HCT116 (cell line): ENCODE results near the gene WIPF3. TPM values are rescaled to one million over a fixed set of nuclear protein-coding genes. Genes with fewer than 3 reads are reported as not detected.

Experiments used
- ATAC-seq: fragments of 200-7000 bp; cut with Tn5 transposase; 2 replicates; pipeline ENCODE4 v1.9.1; 2020; ENCODE audit warnings: mild to moderate bottlenecking, moderate library complexity
- BruUV-seq: library from RNA; stranded (reverse); fragments of 400-500 nt; replicated peaks from 2 replicates; lab custom pipeline; 2021; lab: Mats Ljungman, UMichigan
- CTCF ChIA-PET: fragments of 300-600 bp; sonication (Branson Sonifier 250); formaldehyde crosslinking; loops from one replicate; lab custom pipeline; 2021; ENCODE audit warnings: antibody characterized with exemption; lab: Charles Lee
- POLR2A ChIA-PET: fragments of 300-600, 350-600 bp; sonication (Branson Sonifier 250); formaldehyde crosslinking; loops from one replicate; lab custom pipeline; 2021; ENCODE audit warnings: antibody characterized with exemption; lab: Charles Lee
- RAD21 ChIA-PET, 2 experiments: fragments of 300-600 bp; sonication (Branson Sonifier 250); formaldehyde crosslinking; loops; one replicate each; lab custom pipeline; 2023; ENCODE audit warnings: low total read pairs in 2 of 2; ENCODE audit not compliant: uncharacterized antibody in 2 of 2, unreplicated experiment in 2 of 2, low non-redundant PET in 1 of 2; lab: Charles Lee
- DNase-seq: peaks from one replicate; pipeline ENCODE4 v3.0.0-alpha.2; 2010; ENCODE audit warnings: low read depth, low spot score
- H2AFZ ChIP-seq: fragments of 200-600 bp; shearing (Covaris generic), sonication (generic); 2 replicates; pipeline ENCODE4 v1.6.1; 2017; ENCODE audit warnings: low read depth, mixed run types, mixed read lengths, antibody characterized with exemption, low read length; ENCODE audit not compliant: poor library complexity, severe bottlenecking
- H3K27ac ChIP-seq: 2 replicates; pipeline ENCODE4 v1.5.1; 2012; ENCODE audit warnings: low read depth, low read length
- H3K27me3 ChIP-seq: fragments of 200-600 bp; sonication (generic); 2 replicates; pipeline ENCODE4 v1.6.1; 2016; ENCODE audit warnings: mixed run types, low read length, mixed read lengths; ENCODE audit not compliant: insufficient read depth
- H3K36me3 ChIP-seq, 2 experiments: fragments of 200-500 bp in 1 of 2; fragments of 200-600 bp in 1 of 2; sonication (Bioruptor generic) in 1 of 2; sonication (generic) in 1 of 2; 2 replicates each; pipeline versions ENCODE4 v1.5.1 to v1.6.1; 2014 to 2016; ENCODE audit warnings: low read length in 2 of 2, inconsistent platforms in 1 of 2, mixed read lengths in 1 of 2, mixed run types in 1 of 2; ENCODE audit not compliant: insufficient read depth in 2 of 2, control insufficient read depth in 1 of 2
- H3K4me1 ChIP-seq, 2 experiments: fragments of 200-600 bp in 1 of 2; sonication (generic) in 1 of 2; 2 replicates each; pipeline versions ENCODE4 v1.5.1 to v1.6.1; 2012 to 2017; ENCODE audit warnings: low read length in 2 of 2, inconsistent platforms in 1 of 2, mild to moderate bottlenecking in 1 of 2, mixed read lengths in 1 of 2, mixed run types in 1 of 2, moderate library complexity in 1 of 2; ENCODE audit not compliant: insufficient read depth in 2 of 2, control insufficient read depth in 1 of 2
- H3K4me2 ChIP-seq: fragments of 200-600 bp; sonication (generic); 2 replicates; pipeline ENCODE4 v1.6.1; 2017; ENCODE audit warnings: mixed run types, low read length, mixed read lengths
- H3K4me3 ChIP-seq, 2 experiments: fragments of 200-600 bp in 1 of 2; sonication (generic) in 1 of 2; replicated peaks in 1 of 2; 2 replicates each; pipeline ENCODE4 v1.5.1; 2011 to 2016; ENCODE audit warnings: low read length in 2 of 2, control low read depth in 1 of 2, low read depth in 1 of 2, mild to moderate bottlenecking in 1 of 2, mixed read lengths in 1 of 2, mixed run types in 1 of 2
- H3K79me2 ChIP-seq: fragments of 200-600 bp; sonication (generic); 2 replicates; pipeline ENCODE4 v1.6.1; 2017; ENCODE audit warnings: mild to moderate bottlenecking, mixed run types, low read length, moderate library complexity, mixed read lengths; ENCODE audit not compliant: insufficient read depth
- H3K9ac ChIP-seq: fragments of 200-600 bp; sonication (generic); 2 replicates; pipeline ENCODE4 v1.6.1; 2016; ENCODE audit warnings: low read length, mixed read lengths
- H3K9me2 ChIP-seq: fragments of 200-600 bp; sonication (generic), shearing (Covaris generic); 2 replicates; pipeline ENCODE4 v1.6.1; 2017; ENCODE audit warnings: mixed run types, mild to moderate bottlenecking, moderate library complexity; ENCODE audit not compliant: insufficient read depth
- H3K9me3 ChIP-seq, 2 experiments: fragments of 200-500 bp in 1 of 2; fragments of 200-600 bp in 1 of 2; sonication (Bioruptor generic) in 1 of 2; sonication (generic) in 1 of 2; 2 replicates each; pipeline ENCODE4 v1.6.1; 2014 to 2017; ENCODE audit warnings: low read length in 2 of 2, mixed read lengths in 2 of 2, inconsistent platforms in 1 of 2, low read depth in 1 of 2, mild to moderate bottlenecking in 1 of 2, mixed run types in 1 of 2, moderate library complexity in 1 of 2; ENCODE audit not compliant: control insufficient read depth in 1 of 2, insufficient read depth in 1 of 2
- H4K20me1 ChIP-seq: fragments of 200-600 bp; sonication (generic), shearing (Covaris generic); 2 replicates; pipeline ENCODE4 v1.6.1; 2017; ENCODE audit warnings: mixed run types, mild to moderate bottlenecking, moderate library complexity; ENCODE audit not compliant: insufficient read depth
- CEBPB ChIP-seq: IDR thresholded peaks from 2 replicates; pipeline ENCODE4 v1.6.1; 2012; ENCODE audit warnings: low read depth
- CTCF ChIP-seq, 3 experiments: fragments of 200-600 bp in 1 of 3; sonication (generic) in 1 of 3; IDR thresholded peaks in 2 of 3; conservative IDR thresholded peaks in 1 of 3; 2 replicates each; pipeline ENCODE4 v1.5.1; 2012 to 2017; ENCODE audit warnings: low read depth in 2 of 3, low read length in 2 of 3, antibody characterized with exemption in 1 of 3, borderline replicate concordance in 1 of 3, control low read depth in 1 of 3, mild to moderate bottlenecking in 1 of 3, mixed read lengths in 1 of 3, mixed run types in 1 of 3, moderate library complexity in 1 of 3; ENCODE audit not compliant: insufficient read depth in 1 of 3
- ELF1 ChIP-seq: IDR thresholded peaks from 2 replicates; pipeline ENCODE4 v1.6.1; 2012; ENCODE audit warnings: low read depth, borderline replicate concordance
- RAD21 ChIP-seq: IDR thresholded peaks from 2 replicates; pipeline ENCODE4 v1.6.1; 2012; ENCODE audit warnings: low read depth, mild to moderate bottlenecking
- SRF ChIP-seq: IDR thresholded peaks from 2 replicates; pipeline ENCODE4 v1.6.1; 2012; ENCODE audit warnings: low read depth
- intact Hi-C: fragments of 100-400 bp; cut with micrococcal nuclease; formaldehyde crosslinking; loops from 2 replicates; pipeline ENCODE4 v1.10.0; 2022
- total RNA-seq: library from RNA; stranded (reverse); gene quantifications from one replicate; pipeline ENCODE4 v1.2.1, GENCODE V29; 2021; ENCODE audit not compliant: unreplicated experiment

The WIPF3 gene
- total RNA-seq, 1 experiment from 2014 or later = 8.6 TPM

- TF ChIP-seq ELF1 (no peak), CTCF (IDR thresholded peaks at IDR 0.05 in 2 of 3, conservative IDR thresholded peaks at IDR 0.05 in 1 of 3; ENCODE audit: borderline replicate concordance in 1 of 3, insufficient read depth in 1 of 3, low read depth in 2 of 3, low read length in 2 of 3) (no peak)
- TF ChIP-seq, all 23 proteins: peak for 0
These were observed 114.2 kb downstream of the WIPF3 start (continued) for GRCh38 chr7:29920491-29920890.

GRCh38 chr7:29921404-29922010 is 115.2 kb downstream of the WIPF3 start:
- H3K27ac ChIP-seq = no peak overlapping the region
- ATAC-seq (peak; percentile 93), DNase-seq (peak; percentile 46)
- H3K4me2 ChIP-seq = no peak overlapping the region
- ChIA-PET RAD21 (interaction anchor here (0.5 to 1.7 kb wide), 7 partner anchors 44 to 174 kb away, joined by 3 to 4 read pairs (median 3); no protein-coding TSS in a partner anchor), POLR2A (no interaction called here), CTCF (interaction anchor here (0.6 to 3.3 kb wide), 17 partner anchors 11 to 1000 kb away, joined by 3 to 37 read pairs (median 4); partner anchors contain the start of gene WIPF3)
- no peaks in the 10 kb centered on the region for H3K79me2 ChIP-seq
- no peak overlapping the region for H3K9ac ChIP-seq
- BruUV-seq = no TSS peak
- H3K9me3 ChIP-seq = no peaks in the 10 kb centered on the region
- intact Hi-C loops = loop anchor here (1.0 to 2.0 kb wide), 3 partner anchors 157 to 285 kb away; no protein-coding TSS in a partner anchor
- TF ChIP-seq RAD21 = peak; percentile 86
- TF ChIP-seq CTCF (IDR thresholded peaks at IDR 0.05 in 2 of 3, conservative IDR thresholded peaks at IDR 0.05 in 1 of 3; ENCODE audit: borderline replicate concordance in 1 of 3, insufficient read depth in 1 of 3, low read depth in 2 of 3, low read length in 2 of 3) = peak; percentile 77 to 96 (median 88)
- no peak for TF ChIP-seq SRF
- no peak; the same call in 1 of the 2 replicates for TF ChIP-seq CEBPB
- no peaks in the 10 kb centered on the region for H3K4me1 ChIP-seq
- no peak overlapping the region for H2AFZ ChIP-seq
- H3K9me2 ChIP-seq = no peaks in the 10 kb centered on the region
- H3K27me3 ChIP-seq = no peaks in the 10 kb centered on the region
- H4K20me1 ChIP-seq = no peaks in the 10 kb centered on the region
- no peak overlapping the region for H3K4me3 ChIP-seq
- H3K36me3 ChIP-seq = peaks cover 3 to 11% of the 10 kb centered on the region in 2 experiments; a peak in 3 of 4 replicates
